Measurements from ENCODE around the gene RUNX2. TPM values are rescaled to one million over a fixed set of nuclear protein-coding genes. Genes with fewer than 3 reads are reported as not detected.

The RUNX2 gene
- total and polyA plus RNA-seq, 4 donors = 1.8 to 6.7 (median 3.2) TPM

GRCh38 chr6:45608252-45608913 is 280.3 kb downstream of the RUNX2 start:
- no peak for DNase-seq
- 88 to 90% methylated on average over 10 of the region's 10 CpGs for WGBS, 2 donors

GRCh38 chr6:45609141-45609638 is 281.1 kb downstream of the RUNX2 start:
- H3K4me3 ChIP-seq = no peak overlapping the region
- H3K27me3 ChIP-seq (ENCODE audit: control insufficient read depth in 3 of 3, insufficient read depth in 3 of 3, low read length in 2 of 3) = peaks cover 0 to 2% (median 0%) of the 10 kb centered on the region in 3 donors
- no peak overlapping the region for H3K27ac ChIP-seq (ENCODE audit: low read depth in 1 of 2, low read length in 1 of 2)
- no peaks in the 10 kb centered on the region for H3K9me3 ChIP-seq (ENCODE audit: control insufficient read depth in 4 of 4, insufficient read depth in 3 of 4, low read length in 3 of 4)
- H3K9ac ChIP-seq (ENCODE audit: insufficient read depth in 1 of 2, low read length in 2 of 2) = no peak overlapping the region
- 74 to 75% methylated on average over 6 of the region's 6 CpGs for WGBS, 2 donors
- peaks cover 0 to 17% (median 0%) of the 10 kb centered on the region in 5 donors for H3K4me1 ChIP-seq (ENCODE audit: control insufficient read depth in 5 of 5, insufficient read depth in 5 of 5, low read length in 5 of 5)
- DNase-seq = no peak
- ATAC-seq (ENCODE audit: insufficient read depth, low FRiP score) = no peak
- TF ChIP-seq CTCF (IDR thresholded peaks at IDR 0.05; ENCODE audit: control extremely low read depth, extremely low read depth) = no peak
- H3K36me3 ChIP-seq (ENCODE audit: control insufficient read depth in 4 of 4, insufficient read depth in 4 of 4, low read length in 4 of 4) = no peaks in the 10 kb centered on the region

More at GRCh38 chr6:45608252-45608913, 280.3 kb downstream of the RUNX2 start:
- Histone ChIP-seq H3K4me3 (no peak overlapping the region), H3K27me3 (ENCODE audit: control insufficient read depth in 3 of 3, insufficient read depth in 3 of 3, low read length in 2 of 3) (peaks cover 0 to 2% (median 0%) of the 10 kb centered on the region in 3 donors), H3K9me3 (ENCODE audit: control insufficient read depth in 4 of 4, insufficient read depth in 3 of 4, low read length in 3 of 4) (no peaks in the 10 kb centered on the region), H3K4me1 (ENCODE audit: control insufficient read depth in 5 of 5, insufficient read depth in 5 of 5, low read length in 5 of 5) (peaks cover 0 to 12% (median 0%) of the 10 kb centered on the region in 5 donors), H3K27ac (ENCODE audit: low read depth in 1 of 2, low read length in 1 of 2) (no peak overlapping the region), H3K9ac (ENCODE audit: insufficient read depth in 1 of 2, low read length in 2 of 2) (no peak overlapping the region), H3K36me3 (ENCODE audit: control insufficient read depth in 4 of 4, insufficient read depth in 4 of 4, low read length in 4 of 4) (no peaks in the 10 kb centered on the region)
- no peak for TF ChIP-seq CTCF (IDR thresholded peaks at IDR 0.05; ENCODE audit: control extremely low read depth, extremely low read depth)
- no peak for ATAC-seq (ENCODE audit: insufficient read depth, low FRiP score)

GRCh38 chr6:45610374-45610773 is 282.2 kb downstream of the RUNX2 start:
- H3K9me3 ChIP-seq (ENCODE audit: control insufficient read depth in 4 of 4, insufficient read depth in 3 of 4, low read length in 3 of 4) = no peaks in the 10 kb centered on the region
- no peak overlapping the region for H3K9ac ChIP-seq (ENCODE audit: insufficient read depth in 1 of 2, low read length in 2 of 2)
- no peak for TF ChIP-seq CTCF (IDR thresholded peaks at IDR 0.05; ENCODE audit: control extremely low read depth, extremely low read depth)
- no peaks in the 10 kb centered on the region for H3K36me3 ChIP-seq (ENCODE audit: control insufficient read depth in 4 of 4, insufficient read depth in 4 of 4, low read length in 4 of 4)
- H3K27ac ChIP-seq (ENCODE audit: low read depth in 1 of 2, low read length in 1 of 2) = no peak overlapping the region
- peaks cover 0 to 2% (median 0%) of the 10 kb centered on the region in 3 donors for H3K27me3 ChIP-seq (ENCODE audit: control insufficient read depth in 3 of 3, insufficient read depth in 3 of 3, low read length in 2 of 3)
- ATAC-seq (ENCODE audit: insufficient read depth, low FRiP score) = no peak
- peaks cover 0 to 17% (median 0%) of the 10 kb centered on the region in 5 donors for H3K4me1 ChIP-seq (ENCODE audit: control insufficient read depth in 5 of 5, insufficient read depth in 5 of 5, low read length in 5 of 5)
- H3K4me3 ChIP-seq = no peak overlapping the region
- no peak for DNase-seq
- 64 to 84% methylated on average over 1 of the region's 1 CpG for WGBS, 2 donors

Data from lung (tissue), 12 donors.